HepG2 (cell line): ENCODE data around the gene MYO7B. TPM values are rescaled to one million over a fixed set of nuclear protein-coding genes. Genes with fewer than 3 reads are reported as not detected.

Source experiments
- ATAC-seq: fragments of 200-7000 bp; cut with Tn5 transposase; 3 replicates; pipeline ENCODE4 v1.9.1; 2020; ENCODE audit warnings: mild to moderate bottlenecking, moderate library complexity
- BruUV-seq: library from RNA; stranded (reverse); fragments of 400-500 nt; replicated peaks from 2 replicates; lab custom pipeline; 2021; lab: Mats Ljungman, UMichigan
- CTCF ChIA-PET: fragments of 300-600 bp; formaldehyde crosslinking; extraction: SDS; loops from one replicate; lab custom pipeline; 2021; ENCODE audit warnings: low total read pairs, inconsistent platforms, low intra/inter-chr PET ratio; lab: Yijun Ruan, JAX
- POLR2A ChIA-PET: fragments of 350-600 bp; sonication (Branson Sonifier 250); formaldehyde crosslinking; loops from one replicate; lab custom pipeline; 2020; ENCODE audit warnings: antibody characterized with exemption, inconsistent platforms; lab: Yijun Ruan, JAX
- DNase-seq: peaks from one replicate; pipeline ENCODE4 v3.0.0-alpha.2; 2015; ENCODE audit warnings: low spot score
- FAIRE-seq: peaks from 3 replicates; lab custom pipeline; 2011; peaks lifted over from hg19 to GRCh38; lab: Jason Lieb, UNC
- H2AFZ ChIP-seq: one replicate; pipeline ENCODE4 v1.6.1; 2011; ENCODE audit warnings: low read length, inconsistent platforms
- H3K27ac ChIP-seq: fragments of 300-600 bp; 3 replicates; pipeline ENCODE4 v1.8.0; 2011; ENCODE audit warnings: mixed run types, mild to moderate bottlenecking, mixed read lengths, low read length, inconsistent platforms; ENCODE audit not compliant: insufficient read depth; ENCODE audit errors: extremely low read length
- H3K27me3 ChIP-seq, 2 experiments: fragments of 200-600 bp in 1 of 2; 2 replicates in 1 of 2; 3 replicates in 1 of 2; pipeline versions ENCODE4 v1.6.0 to v1.8.0; 2011; ENCODE audit warnings: low read length in 2 of 2, mild to moderate bottlenecking in 2 of 2, moderate library complexity in 2 of 2, inconsistent platforms in 1 of 2; ENCODE audit not compliant: insufficient read depth in 2 of 2, control insufficient read depth in 1 of 2
- H3K36me3 ChIP-seq, 2 experiments: fragments of 200-600 bp in 1 of 2; replicated peaks in 1 of 2; 2 replicates in 1 of 2; 3 replicates in 1 of 2; pipeline versions ENCODE4 v1.5.1 to v1.8.0; 2011; ENCODE audit warnings: low read length in 2 of 2, inconsistent platforms in 1 of 2; ENCODE audit not compliant: insufficient read depth in 2 of 2, control insufficient read depth in 1 of 2
- H3K4me1 ChIP-seq: 2 replicates; pipeline ENCODE4 v1.5.1; 2012; ENCODE audit warnings: low read length, inconsistent platforms; ENCODE audit not compliant: insufficient read depth
- H3K4me2 ChIP-seq: 2 replicates; pipeline ENCODE4 v1.6.0; 2011; ENCODE audit warnings: low read depth, low read length, inconsistent platforms
- H3K4me3 ChIP-seq, 3 experiments: fragments of 200-600 bp in 1 of 3; sonication (generic), shearing (Covaris generic) in 1 of 3; replicated peaks in 1 of 3; 2 replicates each; pipeline ENCODE4 v1.5.1; 2011 to 2016; ENCODE audit warnings: low read length in 3 of 3, inconsistent platforms in 2 of 3, low read depth in 2 of 3, mild to moderate bottlenecking in 2 of 3, control low read depth in 1 of 3, mixed read lengths in 1 of 3; ENCODE audit not compliant: insufficient read depth in 1 of 3
- H3K79me2 ChIP-seq: one replicate; pipeline ENCODE4 v1.6.1; 2011; ENCODE audit warnings: low read length, inconsistent platforms; ENCODE audit not compliant: insufficient read depth
- H3K9ac ChIP-seq: 2 replicates; pipeline ENCODE4 v1.6.0; 2011; ENCODE audit warnings: mild to moderate bottlenecking, low read depth, low read length, inconsistent platforms; ENCODE audit not compliant: insufficient read depth
- H3K9me3 ChIP-seq: 2 replicates; pipeline ENCODE4 v1.5.1; 2012; ENCODE audit warnings: mild to moderate bottlenecking, low read length
- H4K20me1 ChIP-seq: 2 replicates; pipeline ENCODE4 v1.6.0; 2011; ENCODE audit warnings: inconsistent platforms, mild to moderate bottlenecking, low read length, moderate library complexity; ENCODE audit not compliant: insufficient read depth
- AHR ChIP-seq: IDR thresholded peaks from 2 replicates; pipeline ENCODE4 v1.6.1; 2018; ENCODE audit warnings: missing genetic modification reagents, missing compliant biosample characterization
- DR1 ChIP-seq: sonication (generic); formaldehyde crosslinking; IDR thresholded peaks from 2 replicates; pipeline ENCODE4 v1.8.0; 2021; ENCODE audit warnings: mild to moderate bottlenecking, missing genetic modification reagents, inconsistent platforms
- EP300 ChIP-seq, 3 experiments: sonication (generic) in 1 of 3; formaldehyde crosslinking in 1 of 3; IDR thresholded peaks; 2 replicates each; pipeline versions ENCODE4 v1.5.1 to v1.6.1; 2011 to 2020; ENCODE audit warnings: low read depth in 2 of 3, low read length in 2 of 3, borderline replicate concordance in 1 of 3, improper control_type of control experiment in 1 of 3, mild to moderate bottlenecking in 1 of 3, missing genetic modification reagents in 1 of 3, moderate library complexity in 1 of 3
- SOX6 ChIP-seq, 2 experiments: fragments of 450-650 bp in 1 of 2; sonication (generic) in 1 of 2; formaldehyde crosslinking in 1 of 2; IDR thresholded peaks; 2 replicates each; pipeline versions ENCODE4 v1.4.0 to v1.6.1; 2017 to 2020; ENCODE audit warnings: antibody characterized with exemption in 1 of 2, mild to moderate bottlenecking in 1 of 2, missing genetic modification reagents in 1 of 2
- WGBS: methylation state at CpG from one replicate; pipeline ENCODE4 v1.1.6; 2017; ENCODE audit warnings: low lambda C conversion rate; 5-methylcytosine and 5-hydroxymethylcytosine counted together
- in situ Hi-C: cut with HindIII; loops from 2 replicates; pipeline ENCODE4 v1.10.0; 2017; ENCODE audit warnings: low pct_unique_long_range_greater_than_20kb; ENCODE audit not compliant: extremely low pct_ligation_motif_present
- intact Hi-C: fragments of 100-400 bp; cut with micrococcal nuclease; formaldehyde crosslinking; loops from one replicate; pipeline ENCODE4 v1.10.0; 2022; ENCODE audit not compliant: unreplicated experiment
- polyA plus RNA-seq, 8 experiments: library from polyadenylated mRNA; depleted of rRNA in 3 of 8; stranded (reverse) in 7 of 8; unstranded in 1 of 8; fragments of >200 nt; fragmentation: Illumina TruSeq in 4 of 8; extraction: Trizol in 4 of 8; gene quantifications; 2 replicates each; pipeline versions ENCODE4 v1.2.1 to v1.2.3, GENCODE V29; 2011 to 2016; ENCODE audit warnings: low read depth in 4 of 8, missing spikeins in 1 of 8, mixed read lengths in 1 of 8; ENCODE audit not compliant: insufficient read depth in 1 of 8
- total RNA-seq, 5 experiments: library from RNA; depleted of rRNA; stranded (reverse); fragments of >200 nt; fragmentation: Illumina TruSeq; extraction: Trizol; gene quantifications; 2 replicates each; pipeline ENCODE4 v1.2.3, GENCODE V29; 2016; ENCODE audit warnings: low read depth in 1 of 5
- TF ChIP-seq, protein P1 (sequence below): sonication (generic); formaldehyde crosslinking; IDR thresholded peaks from 2 replicates; pipeline ENCODE4 v1.4.0; 2020; ENCODE audit warnings: missing genetic modification reagents
- TF ChIP-seq, protein P2 (sequence below), 2 experiments: sonication (generic) in 1 of 2; formaldehyde crosslinking in 1 of 2; IDR thresholded peaks; 2 replicates each; pipeline versions ENCODE4 v1.4.0 to v1.6.1; 2016 to 2020; ENCODE audit warnings: borderline replicate concordance in 1 of 2, low read depth in 1 of 2, mild to moderate bottlenecking in 1 of 2, missing genetic modification reagents in 1 of 2

Gene MYO7B
- total and polyA plus RNA-seq, 2 of the 13 experiments (the other 11 are each of a cell fraction or from before 2014, with no cell fraction given) = not detected

DNA sequence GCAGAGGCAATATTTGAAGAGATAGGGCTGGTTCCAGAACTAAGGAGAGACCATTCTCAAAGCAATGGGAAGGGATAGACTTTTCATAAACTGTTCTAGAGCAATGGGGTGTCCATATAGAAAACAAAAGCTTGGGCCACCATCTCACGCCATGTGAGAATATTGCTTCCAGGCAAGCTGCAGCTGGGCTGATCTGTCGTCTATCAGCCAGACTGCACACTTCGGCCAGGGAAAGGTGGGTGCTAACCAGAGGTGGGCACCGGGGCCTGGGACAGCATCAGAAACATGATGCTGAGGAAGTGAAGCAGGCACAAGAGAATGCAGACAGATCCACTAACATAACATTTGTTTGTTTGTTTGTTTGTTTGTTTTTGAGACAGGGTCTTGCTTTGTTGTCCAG is 43.7 kb downstream of the MYO7B start:
- H3K27me3 ChIP-seq = peaks cover 16 to 88% of the 10 kb centered on the region in 2 experiments
- no peak overlapping the region for H3K4me2 ChIP-seq
- no peak overlapping the region for H3K4me3 ChIP-seq
- no TSS peak for BruUV-seq
- no peak overlapping the region for H2AFZ ChIP-seq
- no peaks in the 10 kb centered on the region for H3K4me1 ChIP-seq
- in situ Hi-C loops (no loop called here), intact Hi-C loops (no loop called here)
- ChIA-PET CTCF (no interaction called here), POLR2A (no interaction called here)
- FAIRE-seq (no peak), DNase-seq (no peak), ATAC-seq (no peak)
- no peak overlapping the region for H3K27ac ChIP-seq
- H3K79me2 ChIP-seq = no peaks in the 10 kb centered on the region
- no peaks in the 10 kb centered on the region for H3K36me3 ChIP-seq
- TF ChIP-seq SOX6 (IDR thresholded peaks at IDR 0.05) (no peak), SOX6 (CRISPR knock-in tag; IDR thresholded peaks at IDR 0.05) (no peak), EP300 (IDR thresholded peaks at IDR 0.05; ENCODE audit: low read depth in 2 of 2, low read length in 2 of 2) (no peak), EP300 (CRISPR knock-in tag; IDR thresholded peaks at IDR 0.05; ENCODE audit: borderline replicate concordance) (no peak), AHR (CRISPR knock-in tag) (no peak), DR1 (CRISPR knock-in tag) (no peak)
- TF ChIP-seq, protein P1, sequence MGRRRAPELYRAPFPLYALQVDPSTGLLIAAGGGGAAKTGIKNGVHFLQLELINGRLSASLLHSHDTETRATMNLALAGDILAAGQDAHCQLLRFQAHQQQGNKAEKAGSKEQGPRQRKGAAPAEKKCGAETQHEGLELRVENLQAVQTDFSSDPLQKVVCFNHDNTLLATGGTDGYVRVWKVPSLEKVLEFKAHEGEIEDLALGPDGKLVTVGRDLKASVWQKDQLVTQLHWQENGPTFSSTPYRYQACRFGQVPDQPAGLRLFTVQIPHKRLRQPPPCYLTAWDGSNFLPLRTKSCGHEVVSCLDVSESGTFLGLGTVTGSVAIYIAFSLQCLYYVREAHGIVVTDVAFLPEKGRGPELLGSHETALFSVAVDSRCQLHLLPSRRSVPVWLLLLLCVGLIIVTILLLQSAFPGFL (CRISPR knock-in tag) = no peak
- TF ChIP-seq, protein P2, sequence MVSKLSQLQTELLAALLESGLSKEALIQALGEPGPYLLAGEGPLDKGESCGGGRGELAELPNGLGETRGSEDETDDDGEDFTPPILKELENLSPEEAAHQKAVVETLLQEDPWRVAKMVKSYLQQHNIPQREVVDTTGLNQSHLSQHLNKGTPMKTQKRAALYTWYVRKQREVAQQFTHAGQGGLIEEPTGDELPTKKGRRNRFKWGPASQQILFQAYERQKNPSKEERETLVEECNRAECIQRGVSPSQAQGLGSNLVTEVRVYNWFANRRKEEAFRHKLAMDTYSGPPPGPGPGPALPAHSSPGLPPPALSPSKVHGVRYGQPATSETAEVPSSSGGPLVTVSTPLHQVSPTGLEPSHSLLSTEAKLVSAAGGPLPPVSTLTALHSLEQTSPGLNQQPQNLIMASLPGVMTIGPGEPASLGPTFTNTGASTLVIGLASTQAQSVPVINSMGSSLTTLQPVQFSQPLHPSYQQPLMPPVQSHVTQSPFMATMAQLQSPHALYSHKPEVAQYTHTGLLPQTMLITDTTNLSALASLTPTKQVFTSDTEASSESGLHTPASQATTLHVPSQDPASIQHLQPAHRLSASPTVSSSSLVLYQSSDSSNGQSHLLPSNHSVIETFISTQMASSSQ (IDR thresholded peaks at IDR 0.05; ENCODE audit: low read depth) = no peak
- TF ChIP-seq, protein P2 (CRISPR knock-in tag; IDR thresholded peaks at IDR 0.05; ENCODE audit: borderline replicate concordance) = no peak
- 70% methylated on average over 4 of the region's 4 CpGs for WGBS
- no peaks in the 10 kb centered on the region for H3K9me3 ChIP-seq
- no peak overlapping the region for H3K9ac ChIP-seq
- H4K20me1 ChIP-seq = no peaks in the 10 kb centered on the region
